UCSD-AML1 (cell line): ENCODE measurements around the gene SCIN.

Experiments
- DNase-seq: peaks from one replicate; lab custom pipeline; 2025; ENCODE audit not compliant: unreplicated experiment; lab: John Stamatoyannopoulos, UW

Gene SCIN

DNA sequence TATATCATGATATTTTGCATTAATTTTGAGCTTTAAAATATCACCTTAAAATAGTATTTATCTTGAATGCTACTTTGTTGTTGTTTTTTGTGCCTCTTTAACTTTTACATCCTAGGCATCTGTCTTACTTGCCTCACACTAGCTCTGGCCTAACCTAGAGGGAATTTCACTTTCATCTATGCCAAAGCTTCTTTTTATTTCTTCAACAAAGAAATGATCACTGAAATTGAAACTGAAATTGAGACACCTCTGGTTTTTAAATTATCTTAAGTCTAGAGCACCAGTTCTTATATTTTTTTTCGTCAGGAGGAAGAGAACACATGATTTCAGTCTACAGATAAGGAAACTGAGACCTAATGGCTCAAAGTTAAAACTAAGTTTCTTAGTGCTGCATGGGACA lies 3.5 kb upstream of the SCIN start:
- no peak for DNase-seq

DNA sequence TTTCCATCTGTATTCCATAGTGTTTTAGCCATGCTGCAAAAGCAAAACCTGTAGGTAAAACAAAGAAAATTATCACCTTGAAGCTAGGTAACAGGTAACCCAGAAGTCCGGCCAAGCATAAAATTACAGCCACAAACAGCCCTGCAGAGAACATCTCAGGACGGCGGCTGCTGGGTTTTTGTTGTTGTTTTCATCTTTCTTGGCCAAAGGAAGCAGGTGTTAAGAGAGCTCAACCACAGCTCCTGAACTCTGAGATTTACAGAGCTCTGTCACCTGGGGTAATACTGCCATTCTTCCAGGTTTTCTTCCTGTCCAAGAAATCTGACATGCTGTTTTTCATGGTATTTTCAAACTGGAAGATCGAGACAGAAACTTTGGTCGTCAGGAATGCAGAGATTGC lies 847 bp upstream of the SCIN start:
- DNase-seq: no peak

DNA sequence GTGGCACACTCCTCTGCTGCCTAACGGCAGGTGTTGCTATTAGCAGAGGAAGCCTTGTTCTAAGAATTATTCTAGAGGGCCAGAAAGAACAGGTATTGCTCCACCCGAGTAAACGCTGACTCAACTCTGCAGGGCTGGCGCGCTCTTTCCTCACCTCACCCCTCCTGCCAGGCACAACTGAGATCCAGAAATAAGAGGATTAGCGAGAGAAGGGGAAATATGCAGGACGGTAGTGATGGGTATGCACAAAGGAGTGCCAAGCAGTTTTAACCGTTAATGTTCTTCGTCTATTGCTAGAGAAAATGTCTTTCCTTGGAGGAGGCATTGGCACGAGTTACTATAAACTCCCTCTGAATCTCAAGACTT lies 369 bp upstream of the SCIN start:
- DNase-seq: no peak

DNA sequence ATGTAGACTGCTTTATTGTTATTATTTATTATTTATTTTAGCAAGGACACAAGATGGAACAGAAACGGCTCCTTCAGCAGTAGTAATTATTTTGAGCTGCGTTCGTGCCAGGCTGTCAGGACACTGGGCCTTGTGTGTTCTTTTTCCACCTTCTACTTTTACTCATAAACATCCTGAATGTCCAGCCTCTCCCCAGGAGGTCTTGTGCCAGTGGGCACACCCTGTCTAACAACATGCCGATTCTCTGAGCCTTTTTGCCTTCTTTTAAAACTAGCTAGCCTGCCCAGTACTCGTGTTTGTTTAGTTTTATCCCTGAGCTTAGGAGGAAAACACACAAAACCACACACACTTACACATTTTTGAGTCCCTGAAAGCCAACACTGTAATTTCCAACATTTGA lies 1.2 kb downstream of the SCIN start:
- DNase-seq: no peak

GRCh38 chr7:12572941-12573575 lies 2.5 kb downstream of the SCIN start:
- DNase-seq: no peak

DNA sequence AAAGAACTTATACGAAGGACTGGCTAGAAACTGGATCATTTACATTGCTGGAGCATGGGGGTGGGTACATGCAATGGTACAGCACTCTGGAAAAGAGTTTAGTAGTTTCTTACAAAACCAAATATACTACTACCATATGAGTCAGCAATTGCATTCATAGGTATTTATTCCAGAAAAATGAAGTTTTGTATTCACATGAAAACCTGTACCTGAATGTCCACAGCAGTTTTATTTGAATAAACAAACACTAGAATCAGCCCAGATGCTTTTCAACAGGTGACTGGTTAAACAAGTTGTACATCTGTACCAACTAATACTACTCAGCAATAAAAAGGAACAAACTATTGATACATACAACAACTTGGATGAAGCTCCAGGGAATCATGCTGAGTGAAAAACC lies 3.4 kb downstream of the SCIN start:
- no peak for DNase-seq

- DNase-seq: no peak
Measured at GRCh38 chr7:12578930-12579640, 8.6 kb downstream of the SCIN start.

- no peak for DNase-seq
Measured at GRCh38 chr7:12581897-12582296, 11.4 kb downstream of the SCIN start.

- no peak for DNase-seq
Measured at GRCh38 chr7:12582362-12582761, 11.8 kb downstream of the SCIN start.

GRCh38 chr7:12583176-12583575 lies 12.7 kb downstream of the SCIN start:
- no peak for DNase-seq

GRCh38 chr7:12583922-12584321 lies 13.4 kb downstream of the SCIN start:
- DNase-seq: no peak

GRCh38 chr7:12584930-12585329 lies 14.4 kb downstream of the SCIN start:
- DNase-seq: peak; percentile 6

DNA sequence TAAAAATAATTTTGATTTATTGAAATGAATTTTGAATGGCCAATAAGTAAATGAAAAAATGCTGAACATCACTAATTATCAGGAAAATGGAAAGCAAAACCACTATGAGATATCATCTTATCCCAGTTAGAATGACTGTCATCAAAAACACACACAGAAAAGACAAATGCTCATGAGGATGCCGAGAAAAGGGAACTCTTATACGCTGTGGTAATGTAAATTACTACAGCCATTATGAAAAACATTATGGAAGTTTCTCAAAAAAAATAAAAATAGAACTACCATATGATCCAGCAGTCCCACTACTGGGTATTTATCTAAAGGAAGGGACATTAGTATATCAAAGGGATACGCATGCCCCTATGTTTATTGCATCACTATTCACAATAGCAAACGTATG lies 15.8 kb downstream of the SCIN start:
- DNase-seq: no peak

DNA sequence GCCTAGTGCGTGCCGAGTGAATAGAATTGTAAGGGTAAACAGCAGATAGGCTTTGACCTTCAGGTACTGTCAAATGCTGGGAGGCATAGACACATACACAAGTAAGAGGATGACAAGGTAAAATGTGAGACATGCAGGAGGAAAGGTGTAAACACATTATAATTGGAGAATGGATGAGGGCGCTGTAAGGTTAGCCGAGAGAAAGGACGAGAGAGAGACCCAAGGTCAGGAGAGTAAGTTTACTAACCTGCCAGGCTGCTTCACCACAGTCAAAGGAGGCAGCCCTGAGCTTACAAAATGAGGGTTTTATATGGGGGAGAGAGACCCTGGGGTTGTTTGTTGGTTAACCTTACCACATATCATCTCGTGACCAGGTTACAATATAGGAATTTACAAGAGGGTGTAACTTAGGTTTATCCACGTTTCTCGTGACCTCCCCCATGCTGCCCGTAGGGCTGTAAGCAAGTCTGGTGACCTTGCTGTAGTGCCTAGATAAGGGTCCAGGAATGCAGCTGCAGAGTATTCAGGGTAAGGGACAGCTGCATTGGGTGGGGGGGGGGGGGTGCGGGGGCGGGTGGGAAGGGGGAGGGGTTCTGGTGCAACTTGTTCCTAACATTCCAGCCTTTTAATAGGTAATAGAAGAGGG lies 17.9 kb downstream of the SCIN start:
- no peak for DNase-seq

DNA sequence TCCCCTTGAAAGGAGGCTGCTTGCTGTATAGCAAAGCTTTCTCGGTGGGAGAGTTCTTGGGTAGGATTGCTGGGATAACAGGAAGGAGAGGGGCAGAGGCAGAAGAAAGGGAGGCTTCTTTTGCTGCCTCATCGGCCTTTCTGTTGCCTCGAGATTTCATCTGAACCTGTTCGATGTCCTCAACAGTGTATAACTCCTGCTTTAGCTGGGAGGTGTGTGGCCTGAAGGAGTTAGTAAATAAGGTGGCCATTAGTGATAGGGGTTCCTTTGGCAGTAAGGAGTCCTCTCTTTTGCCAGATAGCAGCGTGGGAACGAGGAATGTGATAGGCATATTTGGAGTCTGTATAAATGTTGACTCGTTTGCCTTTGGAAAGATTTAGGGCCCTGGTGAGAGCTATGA lies 20.0 kb downstream of the SCIN start:
- no peak for DNase-seq

- no peak for DNase-seq
Measured at GRCh38 chr7:12594122-12594897, 23.8 kb downstream of the SCIN start.

DNA sequence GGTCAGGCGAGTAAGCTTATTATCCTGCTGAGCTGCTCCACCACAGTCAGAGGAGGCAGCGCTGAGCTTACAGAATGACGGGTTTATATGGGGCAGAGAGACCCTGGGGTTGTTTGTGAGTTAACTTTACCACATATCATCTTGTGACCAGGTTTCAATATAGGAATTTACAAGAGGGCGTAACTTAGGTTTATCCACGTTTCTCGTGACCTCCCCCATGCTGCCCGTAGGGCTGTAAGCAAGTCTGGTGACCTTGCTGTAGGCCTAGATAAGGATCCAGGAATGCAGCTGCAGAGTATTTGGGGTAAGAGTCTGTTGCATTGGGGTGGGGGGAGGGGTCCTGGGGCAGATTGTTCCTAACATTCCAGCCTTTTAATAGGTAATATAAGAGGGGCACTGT lies 24.6 kb downstream of the SCIN start:
- no peak for DNase-seq

DNA sequence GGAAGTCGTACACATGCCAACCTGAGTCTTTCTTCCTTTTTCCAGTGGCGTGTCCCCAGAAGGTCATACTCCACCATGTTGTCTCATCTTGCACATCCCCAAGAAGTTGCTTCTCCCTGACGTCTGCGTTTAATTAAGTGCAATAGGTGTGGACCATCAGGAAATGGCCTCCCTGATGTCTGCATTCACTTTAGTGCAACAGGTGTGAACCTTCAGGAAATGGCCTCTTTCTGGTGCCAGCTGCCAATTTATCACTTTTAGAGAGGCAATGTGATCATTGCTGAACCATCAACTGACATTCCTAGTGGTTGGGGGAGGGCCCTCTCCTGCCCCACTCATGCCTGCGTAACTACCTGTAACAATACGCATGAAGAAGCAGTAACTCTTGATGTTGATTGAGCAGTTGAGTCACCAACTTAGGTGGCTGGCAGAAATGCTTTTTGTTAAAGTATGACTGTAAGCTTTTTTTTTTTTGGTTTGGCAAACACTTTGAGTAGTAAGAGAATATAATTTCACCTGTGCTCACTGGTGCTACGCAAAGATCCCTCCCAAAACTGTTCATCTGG lies 25.8 kb downstream of the SCIN start:
- no peak for DNase-seq

GRCh38 chr7:12601302-12601869 lies 30.9 kb downstream of the SCIN start:
- no peak for DNase-seq

DNA sequence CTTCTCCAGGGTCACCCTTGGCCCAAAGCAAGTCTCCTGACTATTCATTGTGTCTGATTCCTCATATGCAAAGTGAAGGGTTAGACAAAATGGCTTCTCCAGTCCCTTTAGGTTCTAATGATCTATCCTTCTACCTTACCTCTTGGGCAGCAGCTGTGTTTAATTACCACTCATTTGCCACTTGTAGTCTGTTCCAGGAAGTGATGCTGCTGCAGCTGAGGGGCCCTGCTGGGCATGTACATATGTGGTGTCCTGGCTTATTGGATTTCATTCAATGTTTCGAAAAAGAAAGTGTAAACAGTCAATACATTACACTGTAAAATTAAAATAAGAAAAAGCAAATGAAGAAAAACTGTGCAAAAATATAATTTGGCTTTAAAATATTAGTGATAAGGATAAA lies 36.6 kb downstream of the SCIN start:
- DNase-seq: no peak

- no peak for DNase-seq
Measured at GRCh38 chr7:12609561-12609960, 39.0 kb downstream of the SCIN start.
